Measurements from ENCODE around the gene COL13A1. TPM values are rescaled to one million over a fixed set of nuclear protein-coding genes. Genes with fewer than 3 reads are reported as not detected.
A peak's percentile ranks its signal among the peaks of the same experiment; 100 is the strongest.

Gene COL13A1
- total RNA-seq, 6 experiments from 2014 or later: 33.5 to 46.6 (median 38.1) TPM

DNA sequence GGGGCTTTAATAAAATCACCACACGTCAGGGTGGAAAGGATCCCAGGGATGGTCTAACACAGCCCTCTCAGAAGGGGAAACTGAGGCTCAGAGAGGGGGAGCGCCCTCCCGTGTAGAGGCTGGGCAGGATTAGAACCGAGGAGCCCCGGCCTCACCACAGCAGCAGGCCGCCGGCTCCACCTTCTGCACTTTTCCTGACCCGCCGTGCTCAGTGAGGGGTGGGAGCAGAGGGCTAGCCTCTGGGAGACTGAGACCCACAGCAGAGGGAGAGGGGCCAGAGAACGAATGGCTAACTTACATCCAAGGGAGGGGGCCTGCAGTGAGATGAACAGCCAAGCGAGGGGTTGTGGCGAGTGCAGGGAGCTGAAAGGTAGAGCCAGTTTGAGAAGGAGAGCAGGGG lies 79.5 kb downstream of the COL13A1 start:
- TF ChIP-seq, protein P1, sequence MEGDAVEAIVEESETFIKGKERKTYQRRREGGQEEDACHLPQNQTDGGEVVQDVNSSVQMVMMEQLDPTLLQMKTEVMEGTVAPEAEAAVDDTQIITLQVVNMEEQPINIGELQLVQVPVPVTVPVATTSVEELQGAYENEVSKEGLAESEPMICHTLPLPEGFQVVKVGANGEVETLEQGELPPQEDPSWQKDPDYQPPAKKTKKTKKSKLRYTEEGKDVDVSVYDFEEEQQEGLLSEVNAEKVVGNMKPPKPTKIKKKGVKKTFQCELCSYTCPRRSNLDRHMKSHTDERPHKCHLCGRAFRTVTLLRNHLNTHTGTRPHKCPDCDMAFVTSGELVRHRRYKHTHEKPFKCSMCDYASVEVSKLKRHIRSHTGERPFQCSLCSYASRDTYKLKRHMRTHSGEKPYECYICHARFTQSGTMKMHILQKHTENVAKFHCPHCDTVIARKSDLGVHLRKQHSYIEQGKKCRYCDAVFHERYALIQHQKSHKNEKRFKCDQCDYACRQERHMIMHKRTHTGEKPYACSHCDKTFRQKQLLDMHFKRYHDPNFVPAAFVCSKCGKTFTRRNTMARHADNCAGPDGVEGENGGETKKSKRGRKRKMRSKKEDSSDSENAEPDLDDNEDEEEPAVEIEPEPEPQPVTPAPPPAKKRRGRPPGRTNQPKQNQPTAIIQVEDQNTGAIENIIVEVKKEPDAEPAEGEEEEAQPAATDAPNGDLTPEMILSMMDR (IDR thresholded peaks at IDR 0.05): no peak
- H3K4me1 Mint-ChIP-seq (ENCODE audit: low read depth): peaks cover 10% of the 10 kb centered on the region; the same call in 1 of the 2 replicates
- peaks cover 5% of the 10 kb centered on the region for H3K27me3 Mint-ChIP-seq (ENCODE audit: insufficient read depth)
- no peak overlapping the region for H3K4me3 Mint-ChIP-seq
- H3K27ac Mint-ChIP-seq: no peak overlapping the region
- DNase-seq: no peak
- H3K9me3 Mint-ChIP-seq: no peaks in the 10 kb centered on the region
- peaks cover 8% of the 10 kb centered on the region; the same call in 1 of the 2 replicates for H3K36me3 Mint-ChIP-seq (ENCODE audit: low read depth)

DNA sequence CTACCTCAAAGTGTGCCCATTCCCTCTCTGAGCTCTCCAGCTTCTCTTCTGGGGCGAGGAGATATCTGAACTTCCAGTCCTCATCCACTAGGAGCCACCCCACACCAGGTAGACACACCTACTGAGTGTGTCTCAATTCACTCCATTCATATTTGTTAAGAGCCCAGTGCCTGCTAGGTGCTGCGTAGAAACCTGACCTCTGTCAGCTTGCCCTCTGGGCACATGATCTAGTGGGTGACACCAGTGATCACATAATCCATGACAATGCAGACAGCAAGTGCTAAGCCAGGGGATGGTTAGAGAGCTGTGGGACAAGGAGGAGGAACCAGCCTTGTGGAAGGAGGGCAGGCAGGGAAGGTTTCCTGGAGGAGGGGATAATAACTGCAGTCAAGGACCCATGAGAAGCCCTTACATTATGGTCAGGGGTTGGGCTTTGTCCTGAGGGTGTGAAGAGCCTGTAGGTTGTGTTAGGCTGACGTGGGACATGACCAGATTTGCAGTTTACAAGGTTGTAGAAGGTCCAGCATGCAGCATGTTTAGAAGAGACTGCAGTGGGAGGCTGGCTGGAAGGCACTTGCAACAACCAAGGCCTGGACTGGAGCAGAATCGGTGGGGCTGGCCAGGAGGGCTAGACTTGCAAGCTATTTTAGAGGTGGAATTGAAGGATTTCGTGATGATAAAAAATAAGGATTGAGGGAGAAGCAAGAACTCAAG lies 81.8 kb downstream of the COL13A1 start:
- Mint-ChIP-seq H3K27ac (peak overlapping the region; percentile 24; the same call in 1 of the 2 replicates), H3K9me3 (no peaks in the 10 kb centered on the region), H3K36me3 (ENCODE audit: low read depth) (peaks cover 14% of the 10 kb centered on the region), H3K27me3 (ENCODE audit: insufficient read depth) (peaks cover 5% of the 10 kb centered on the region; the same call in 1 of the 2 replicates), H3K4me3 (no peak overlapping the region; the same call in 1 of the 2 replicates), H3K4me1 (ENCODE audit: low read depth) (peaks cover 10% of the 10 kb centered on the region; the same call in 1 of the 2 replicates)
- TF ChIP-seq, protein P1 (IDR thresholded peaks at IDR 0.05): no peak
- DNase-seq: no peak

DNA sequence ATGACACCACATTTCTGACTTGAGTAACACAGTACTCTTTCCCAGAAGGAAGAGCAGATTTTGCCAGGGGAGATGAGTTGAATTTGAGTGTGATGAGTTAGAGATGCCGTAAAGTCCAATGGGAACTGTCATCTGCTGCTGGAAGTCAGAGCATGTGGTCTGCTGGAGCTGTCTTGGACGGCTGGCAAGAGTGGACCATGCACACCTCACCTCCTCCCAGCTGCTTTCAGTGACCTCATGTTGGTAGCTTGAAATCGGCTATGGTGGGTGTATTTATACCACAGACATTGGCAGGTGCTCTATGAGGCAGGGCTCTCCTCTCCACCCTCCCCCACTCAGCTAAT lies 82.3 kb downstream of the COL13A1 start:
- TF ChIP-seq, protein P1 (IDR thresholded peaks at IDR 0.05): no peak
- no peak for DNase-seq
- Mint-ChIP-seq H3K27ac (no peak overlapping the region), H3K9me3 (no peaks in the 10 kb centered on the region), H3K4me1 (ENCODE audit: low read depth) (peaks cover 10% of the 10 kb centered on the region; the same call in 1 of the 2 replicates), H3K4me3 (no peak overlapping the region), H3K36me3 (ENCODE audit: low read depth) (peaks cover 14% of the 10 kb centered on the region), H3K27me3 (ENCODE audit: insufficient read depth) (peaks cover 5% of the 10 kb centered on the region; the same call in 1 of the 2 replicates)

DNA sequence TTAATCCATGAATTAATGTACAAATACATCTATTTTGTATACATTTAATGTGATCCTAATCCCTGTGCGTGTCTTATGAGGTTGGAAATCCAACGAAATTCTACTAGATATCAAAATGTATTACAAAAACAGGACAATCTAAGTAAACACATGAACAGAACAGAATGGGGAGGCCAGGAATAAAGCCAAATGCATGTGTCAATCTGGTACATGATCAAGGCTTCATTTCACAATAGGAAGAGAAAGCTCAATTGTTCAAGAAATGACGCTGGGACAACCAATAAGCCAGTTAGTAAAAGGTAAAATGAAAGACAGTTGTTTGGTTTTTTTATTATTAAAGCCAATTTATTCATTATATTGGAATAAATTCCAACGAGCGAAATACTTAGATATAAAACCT lies 83.0 kb downstream of the COL13A1 start:
- no peak overlapping the region for H3K4me3 Mint-ChIP-seq
- H3K27ac Mint-ChIP-seq: no peak overlapping the region
- TF ChIP-seq, protein P1 (IDR thresholded peaks at IDR 0.05): no peak
- no peaks in the 10 kb centered on the region for H3K9me3 Mint-ChIP-seq
- H3K36me3 Mint-ChIP-seq (ENCODE audit: low read depth): peaks cover 14% of the 10 kb centered on the region
- DNase-seq: no peak
- peaks cover 5% of the 10 kb centered on the region; the same call in 1 of the 2 replicates for H3K27me3 Mint-ChIP-seq (ENCODE audit: insufficient read depth)
- peaks cover 10% of the 10 kb centered on the region; the same call in 1 of the 2 replicates for H3K4me1 Mint-ChIP-seq (ENCODE audit: low read depth)

DNA sequence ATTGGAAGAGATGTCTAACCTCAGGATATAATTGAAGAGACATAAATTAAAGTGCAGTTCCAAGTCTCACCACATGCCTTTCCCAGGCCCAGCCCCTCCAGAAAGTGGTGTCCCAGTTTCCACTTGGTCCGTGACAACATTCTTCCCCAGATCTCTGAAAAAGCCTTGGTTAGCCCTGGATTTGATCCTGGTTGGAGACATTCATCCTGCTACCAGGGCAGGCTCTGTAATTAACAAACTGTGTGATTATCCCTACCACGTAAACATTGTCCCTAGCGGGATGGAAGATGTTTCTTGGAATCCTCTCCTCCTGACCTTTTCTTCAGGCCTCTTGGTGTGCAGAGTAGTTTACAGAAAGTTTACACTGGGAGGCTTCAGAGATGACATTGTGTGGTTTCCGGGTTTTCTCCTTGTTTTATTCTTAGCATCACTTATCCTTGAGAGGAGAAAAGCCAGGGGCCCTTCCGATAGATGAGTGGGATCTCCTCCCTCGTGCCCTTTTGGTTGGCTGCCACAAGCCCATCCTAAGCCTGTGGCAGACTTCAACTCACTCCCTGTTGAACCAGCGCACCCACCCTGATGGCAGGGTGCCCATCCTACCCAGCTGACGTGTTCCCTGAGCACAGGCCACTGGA lies 83.8 kb downstream of the COL13A1 start:
- Mint-ChIP-seq H3K9me3 (no peaks in the 10 kb centered on the region), H3K36me3 (ENCODE audit: low read depth) (peaks cover 14% of the 10 kb centered on the region), H3K4me3 (no peak overlapping the region), H3K4me1 (ENCODE audit: low read depth) (peaks cover 10% of the 10 kb centered on the region; the same call in 1 of the 2 replicates), H3K27ac (no peak overlapping the region), H3K27me3 (ENCODE audit: insufficient read depth) (peaks cover 5% of the 10 kb centered on the region; the same call in 1 of the 2 replicates)
- no peak for DNase-seq
- TF ChIP-seq, protein P1 (IDR thresholded peaks at IDR 0.05): peak; percentile 78
